ENCODE results near the gene RAB27A. TPM values are rescaled to one million over a fixed set of nuclear protein-coding genes. Genes with fewer than 3 reads are reported as not detected.

Gene RAB27A
- total and polyA plus RNA-seq, 2 donors (not counting 3 experiments of a cell fraction or from before 2014, with no cell fraction given) = 7.3 to 30.9 TPM

- no peak overlapping the region for H3K27ac ChIP-seq (ENCODE audit: insufficient read depth, low read depth, low read length)
- dilution Hi-C loops (cut with MboI; ENCODE audit: extremely low pct_ligation_motif_present, low sequenced_read_pairs) = no loop called here
- H3K79me2 ChIP-seq (ENCODE audit: control insufficient read depth, insufficient read depth, low read length) = no peaks in the 10 kb centered on the region
- no peaks in the 10 kb centered on the region for H4K20me1 ChIP-seq (replicated peaks; ENCODE audit: control insufficient read depth, extremely low read depth, insufficient read depth, low read length)
- TF ChIP-seq JUN (IDR thresholded peaks at IDR 0.05; ENCODE audit: borderline replicate concordance, insufficient read depth, insufficient read length, low read depth) (no peak), POLR2A (IDR thresholded peaks at IDR 0.05; ENCODE audit: low read depth, low read length) (no peak), FOS (IDR thresholded peaks at IDR 0.05; ENCODE audit: borderline replicate concordance, insufficient read depth, low read length) (no peak), MAX (IDR thresholded peaks at IDR 0.05; ENCODE audit: insufficient read depth, insufficient read length) (no peak), EZH2 (IDR thresholded peaks at IDR 0.05; ENCODE audit: borderline replicate concordance, low read depth, low read length, severe bottlenecking) (no peak), CTCF (IDR thresholded peaks at IDR 0.05; ENCODE audit: extremely low read depth in 1 of 2, insufficient read depth in 1 of 2, low read depth in 1 of 2, low read length in 2 of 2) (no peak), GATA2 (IDR thresholded peaks at IDR 0.05; ENCODE audit: insufficient read depth, insufficient read length, low read depth, low read length) (no peak), MYC (IDR thresholded peaks at IDR 0.05; ENCODE audit: low read depth, low read length) (no peak), POLR2AphosphoS5 (IDR thresholded peaks at IDR 0.05; ENCODE audit: insufficient read depth, low read depth, low read length) (no peak)
- H3K9me3 ChIP-seq (replicated peaks; ENCODE audit: control insufficient read depth, insufficient read depth, low read length) = no peaks in the 10 kb centered on the region
- H3K4me3 ChIP-seq (replicated peaks in 1 of 3; ENCODE audit: insufficient read depth in 1 of 3, low read depth in 1 of 3, low read length in 3 of 3) = no peak overlapping the region
- ChIA-PET CTCF (interaction anchor here (1.2 to 2.4 kb wide), 4 partner anchors 11 to 169 kb away, joined by 5 to 11 read pairs (median 6); no protein-coding TSS in a partner anchor), POLR2A (no interaction called here)
- peaks cover 15% of the 10 kb centered on the region for H3K4me1 ChIP-seq (ENCODE audit: control insufficient read depth, extremely low read depth, insufficient read depth, low read length)
- no peaks in the 10 kb centered on the region for H3K36me3 ChIP-seq (ENCODE audit: control insufficient read depth in 2 of 2, extremely low read depth in 1 of 2, insufficient read depth in 2 of 2, low read length in 2 of 2)
- FAIRE-seq = no peak
- BruUV-seq (replicated peaks) = no TSS peak
- intact Hi-C loops (cut with micrococcal nuclease) = no loop called here
- no peak overlapping the region for H3K4me2 ChIP-seq (ENCODE audit: insufficient read depth, low read length)
- DNase-seq (ENCODE audit: low read depth, low spot score) = no peak
- H3K9ac ChIP-seq (replicated peaks; ENCODE audit: extremely low read depth, insufficient read depth, low read length) = no peak overlapping the region
- H3K27me3 ChIP-seq (ENCODE audit: control insufficient read depth in 2 of 2, insufficient read depth in 2 of 2, low read length in 2 of 2) = no peaks in the 10 kb centered on the region
- no peaks in the 10 kb centered on the region for H3K9me1 ChIP-seq (replicated peaks; ENCODE audit: control insufficient read depth, extremely low read depth, insufficient read depth, low read length)
- H2AFZ ChIP-seq (ENCODE audit: low read depth, low read length) = no peak overlapping the region
Measured at GRCh38 chr15:55266547-55266946, 23.1 kb downstream of the RAB27A start.
